Progenitor cell of endocrine pancreas (in vitro differentiated cells): ENCODE measurements around the gene RPL13. TPM values are rescaled to one million over a fixed set of nuclear protein-coding genes. Genes with fewer than 3 reads are reported as not detected.

Source experiments
- DNase-seq: peaks from one replicate; pipeline ENCODE4 v3.0.0; 2021; ENCODE audit warnings: low spot score; ENCODE audit not compliant: unreplicated experiment
- H3K27ac Mint-ChIP-seq: 2 replicates; pipeline ENCODE4 v1.8.0; 2021; ENCODE audit warnings: mild to moderate bottlenecking, moderate library complexity, mixed read lengths
- H3K27me3 Mint-ChIP-seq: 2 replicates; pipeline ENCODE4 v1.8.0; 2021; ENCODE audit warnings: mixed read lengths
- H3K36me3 Mint-ChIP-seq: 2 replicates; pipeline ENCODE4 v1.8.0; 2022; ENCODE audit warnings: mixed read lengths; ENCODE audit not compliant: insufficient read depth
- H3K4me1 Mint-ChIP-seq: 2 replicates; pipeline ENCODE4 v1.8.0; 2021; ENCODE audit warnings: low read depth, mixed read lengths
- H3K4me3 Mint-ChIP-seq: 2 replicates; pipeline ENCODE4 v1.8.0; 2021; ENCODE audit warnings: low read depth, mild to moderate bottlenecking, moderate library complexity, mixed read lengths
- H3K9me3 Mint-ChIP-seq: 2 replicates; pipeline ENCODE4 v1.8.0; 2021; ENCODE audit warnings: low read depth, mixed read lengths
- CTCF ChIP-seq: fragments of 200-600 bp; sonication (generic); IDR thresholded peaks from one replicate; pipeline ENCODE4 v1.5.0; 2021; ENCODE audit warnings: antibody characterized with exemption, mild to moderate bottlenecking; ENCODE audit not compliant: unreplicated experiment
- total RNA-seq: library from RNA; stranded (reverse); gene quantifications from 2 replicates; pipeline ENCODE4 v1.2.1, GENCODE V29; 2021

RPL13 gene
- total RNA-seq, 1 donor from 2014 or later, result 1,643 TPM

GRCh38 chr16:89522287-89522686 is 38.2 kb upstream of the RPL13 start:
- H3K36me3 Mint-ChIP-seq, result peaks cover 36% of the 10 kb centered on the region

GRCh38 chr16:89523680-89524344 is 36.7 kb upstream of the RPL13 start:
- H3K27me3 Mint-ChIP-seq, result no peaks in the 10 kb centered on the region
- no peak overlapping the region for H3K4me3 Mint-ChIP-seq
- H3K36me3 Mint-ChIP-seq, result peaks cover 26% of the 10 kb centered on the region

More at GRCh38 chr16:89522287-89522686, 38.2 kb upstream of the RPL13 start:
- Mint-ChIP-seq H3K4me3 (no peak overlapping the region), H3K27ac (no peak overlapping the region), H3K9me3 (no peaks in the 10 kb centered on the region), H3K27me3 (no peaks in the 10 kb centered on the region), H3K4me1 (no peaks in the 10 kb centered on the region)
- TF ChIP-seq CTCF, result no peak
- no peak for DNase-seq

GRCh38 chr16:89525146-89525913 is 35.2 kb upstream of the RPL13 start:
- Mint-ChIP-seq H3K27me3 (no peaks in the 10 kb centered on the region), H3K36me3 (peaks cover 23% of the 10 kb centered on the region), H3K4me1 (no peaks in the 10 kb centered on the region), H3K27ac (no peak overlapping the region), H3K4me3 (no peak overlapping the region), H3K9me3 (no peaks in the 10 kb centered on the region)
- TF ChIP-seq CTCF, result no peak
- no peak for DNase-seq

More at GRCh38 chr16:89523680-89524344, 36.7 kb upstream of the RPL13 start:
- Mint-ChIP-seq H3K27ac (no peak overlapping the region), H3K9me3 (no peaks in the 10 kb centered on the region), H3K4me1 (no peaks in the 10 kb centered on the region)
- DNase-seq, result no peak
- no peak for TF ChIP-seq CTCF

GRCh38 chr16:89529097-89529496 is 31.4 kb upstream of the RPL13 start:
- peaks cover 21% of the 10 kb centered on the region for H3K36me3 Mint-ChIP-seq
- no peaks in the 10 kb centered on the region for H3K9me3 Mint-ChIP-seq
- no peaks in the 10 kb centered on the region for H3K4me1 Mint-ChIP-seq
- no peak for DNase-seq
- H3K27me3 Mint-ChIP-seq, result no peaks in the 10 kb centered on the region
- H3K4me3 Mint-ChIP-seq, result no peak overlapping the region
- no peak for TF ChIP-seq CTCF
- no peak overlapping the region for H3K27ac Mint-ChIP-seq

GRCh38 chr16:89530401-89531381 is 29.8 kb upstream of the RPL13 start:
- H3K36me3 Mint-ChIP-seq, result peaks cover 30% of the 10 kb centered on the region
- H3K4me1 Mint-ChIP-seq, result no peaks in the 10 kb centered on the region
- no peak overlapping the region for H3K4me3 Mint-ChIP-seq
- DNase-seq, result no peak
- no peaks in the 10 kb centered on the region for H3K9me3 Mint-ChIP-seq
- H3K27me3 Mint-ChIP-seq, result no peaks in the 10 kb centered on the region
- no peak for TF ChIP-seq CTCF
- no peak overlapping the region for H3K27ac Mint-ChIP-seq
